C4-2B (cell line): ENCODE results near the gene CCDC92.

Experiments used
- H3K27ac ChIP-seq: fragments of 450-650 bp; 2 replicates; pipeline ENCODE4 v1.5.1; 2017
- ZFX ChIP-seq: fragments of 450-650 bp; IDR thresholded peaks from 2 replicates; pipeline ENCODE4 v1.6.1; 2017
- TF ChIP-seq, protein P1 (sequence below): fragments of 450-650 bp; conservative IDR thresholded peaks from 2 replicates; pipeline ENCODE4 v1.5.1; 2017; ENCODE audit warnings: mild to moderate bottlenecking

CCDC92 gene

DNA sequence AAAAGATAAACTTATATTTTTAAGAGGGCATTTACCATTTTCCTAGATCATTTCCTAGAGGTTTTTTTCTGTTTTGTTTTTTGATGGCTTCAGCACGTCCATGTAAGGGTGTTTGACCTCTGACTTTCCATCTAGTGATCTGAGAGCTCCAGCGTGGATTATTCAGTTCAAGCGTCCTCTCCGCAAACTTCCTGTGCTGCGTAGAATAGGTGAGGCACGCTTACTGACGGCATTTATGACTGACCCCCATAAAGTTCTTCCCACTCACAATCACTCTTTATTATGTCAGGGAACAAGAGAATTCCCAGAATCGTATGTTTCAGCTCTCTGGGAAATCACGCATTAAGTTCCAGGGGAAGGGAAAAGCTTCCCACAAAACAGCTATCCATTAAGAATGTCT is 16.4 kb downstream of the CCDC92 start:
- TF ChIP-seq, protein P1, sequence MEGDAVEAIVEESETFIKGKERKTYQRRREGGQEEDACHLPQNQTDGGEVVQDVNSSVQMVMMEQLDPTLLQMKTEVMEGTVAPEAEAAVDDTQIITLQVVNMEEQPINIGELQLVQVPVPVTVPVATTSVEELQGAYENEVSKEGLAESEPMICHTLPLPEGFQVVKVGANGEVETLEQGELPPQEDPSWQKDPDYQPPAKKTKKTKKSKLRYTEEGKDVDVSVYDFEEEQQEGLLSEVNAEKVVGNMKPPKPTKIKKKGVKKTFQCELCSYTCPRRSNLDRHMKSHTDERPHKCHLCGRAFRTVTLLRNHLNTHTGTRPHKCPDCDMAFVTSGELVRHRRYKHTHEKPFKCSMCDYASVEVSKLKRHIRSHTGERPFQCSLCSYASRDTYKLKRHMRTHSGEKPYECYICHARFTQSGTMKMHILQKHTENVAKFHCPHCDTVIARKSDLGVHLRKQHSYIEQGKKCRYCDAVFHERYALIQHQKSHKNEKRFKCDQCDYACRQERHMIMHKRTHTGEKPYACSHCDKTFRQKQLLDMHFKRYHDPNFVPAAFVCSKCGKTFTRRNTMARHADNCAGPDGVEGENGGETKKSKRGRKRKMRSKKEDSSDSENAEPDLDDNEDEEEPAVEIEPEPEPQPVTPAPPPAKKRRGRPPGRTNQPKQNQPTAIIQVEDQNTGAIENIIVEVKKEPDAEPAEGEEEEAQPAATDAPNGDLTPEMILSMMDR, result no peak
- no peak for TF ChIP-seq ZFX

DNA sequence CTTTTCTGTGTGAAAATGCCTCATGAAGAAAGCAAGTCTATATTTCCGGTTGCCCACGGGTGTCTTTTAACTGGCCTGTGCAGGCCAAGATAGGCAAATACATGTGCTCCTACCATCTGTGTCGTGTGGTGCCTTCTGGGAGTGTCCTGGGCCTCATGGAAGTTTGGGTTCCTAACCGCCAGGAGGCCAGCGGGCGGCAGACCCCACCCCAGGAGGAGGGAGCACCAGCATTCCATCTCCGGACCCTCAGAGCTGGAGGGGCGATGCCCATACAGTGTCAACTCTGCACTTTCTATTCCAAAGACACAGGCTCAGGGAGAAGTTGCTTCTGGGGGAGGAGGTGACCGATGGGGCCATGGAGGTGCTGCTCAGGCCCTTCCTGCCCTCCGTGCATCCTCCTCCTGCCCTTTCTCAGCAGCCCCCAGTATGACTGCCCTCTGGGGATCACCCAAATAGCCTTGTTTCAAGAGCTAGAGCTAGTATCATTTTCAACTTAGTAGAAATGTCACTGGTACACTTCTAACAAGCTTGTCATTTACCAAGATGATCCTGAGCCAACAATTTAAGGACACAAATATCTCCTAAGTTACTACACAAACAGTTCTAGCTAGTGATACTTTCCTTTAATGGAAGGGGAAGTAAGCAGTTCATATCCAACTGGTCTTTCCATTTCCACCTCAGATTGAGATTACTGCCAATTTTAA is 17.8 kb downstream of the CCDC92 start:
- TF ChIP-seq ZFX, result no peak
- TF ChIP-seq, protein P1, result no peak
- no peak overlapping the region for H3K27ac ChIP-seq

More for the DNA sequence above, 16.4 kb downstream of the CCDC92 start:
- H3K27ac ChIP-seq, result no peak overlapping the region

DNA sequence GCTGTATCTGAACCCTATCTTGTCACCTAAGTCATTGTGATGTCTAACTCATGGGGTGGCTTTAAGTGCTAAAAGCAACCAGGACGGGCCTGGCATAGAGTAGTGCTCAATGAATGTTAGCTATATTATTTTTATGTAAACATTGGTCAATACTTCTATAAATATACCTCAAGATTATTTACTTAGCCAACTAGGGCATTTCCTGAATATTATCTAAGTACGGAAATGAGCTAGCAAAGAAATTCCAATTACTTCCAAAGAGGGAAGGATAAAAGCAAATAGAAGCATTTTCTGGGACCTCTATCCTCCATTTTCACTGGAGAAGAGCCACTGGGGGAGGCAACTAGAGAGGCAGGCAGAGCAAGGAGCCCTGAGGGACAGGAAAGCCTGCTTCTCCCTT is 20.6 kb downstream of the CCDC92 start:
- H3K27ac ChIP-seq, result peak overlapping the region; percentile 53; the same call in 1 of the 2 replicates
- TF ChIP-seq ZFX, result no peak
- TF ChIP-seq, protein P1, result no peak

DNA sequence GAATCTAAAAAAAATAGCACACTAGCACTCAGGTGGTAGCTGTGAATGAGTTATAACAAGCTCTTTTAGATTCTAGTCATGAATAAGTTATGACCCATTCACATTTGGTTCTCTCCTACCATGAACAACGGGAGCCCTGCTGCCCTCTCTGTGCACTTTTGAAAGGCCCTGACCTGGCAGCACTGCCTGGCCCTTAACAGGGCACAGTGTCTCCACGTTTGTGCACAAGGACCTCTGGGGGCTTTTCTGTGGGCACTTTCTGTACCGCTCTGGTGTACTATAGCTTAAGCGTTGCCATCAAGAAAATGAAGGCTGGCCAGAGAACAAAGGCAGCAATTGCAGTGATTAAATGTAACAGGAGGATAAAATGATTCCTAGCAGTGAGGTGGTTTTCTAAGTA is 21.2 kb downstream of the CCDC92 start:
- TF ChIP-seq ZFX, result no peak
- TF ChIP-seq, protein P1, result no peak
- peak overlapping the region; percentile 53 for H3K27ac ChIP-seq

DNA sequence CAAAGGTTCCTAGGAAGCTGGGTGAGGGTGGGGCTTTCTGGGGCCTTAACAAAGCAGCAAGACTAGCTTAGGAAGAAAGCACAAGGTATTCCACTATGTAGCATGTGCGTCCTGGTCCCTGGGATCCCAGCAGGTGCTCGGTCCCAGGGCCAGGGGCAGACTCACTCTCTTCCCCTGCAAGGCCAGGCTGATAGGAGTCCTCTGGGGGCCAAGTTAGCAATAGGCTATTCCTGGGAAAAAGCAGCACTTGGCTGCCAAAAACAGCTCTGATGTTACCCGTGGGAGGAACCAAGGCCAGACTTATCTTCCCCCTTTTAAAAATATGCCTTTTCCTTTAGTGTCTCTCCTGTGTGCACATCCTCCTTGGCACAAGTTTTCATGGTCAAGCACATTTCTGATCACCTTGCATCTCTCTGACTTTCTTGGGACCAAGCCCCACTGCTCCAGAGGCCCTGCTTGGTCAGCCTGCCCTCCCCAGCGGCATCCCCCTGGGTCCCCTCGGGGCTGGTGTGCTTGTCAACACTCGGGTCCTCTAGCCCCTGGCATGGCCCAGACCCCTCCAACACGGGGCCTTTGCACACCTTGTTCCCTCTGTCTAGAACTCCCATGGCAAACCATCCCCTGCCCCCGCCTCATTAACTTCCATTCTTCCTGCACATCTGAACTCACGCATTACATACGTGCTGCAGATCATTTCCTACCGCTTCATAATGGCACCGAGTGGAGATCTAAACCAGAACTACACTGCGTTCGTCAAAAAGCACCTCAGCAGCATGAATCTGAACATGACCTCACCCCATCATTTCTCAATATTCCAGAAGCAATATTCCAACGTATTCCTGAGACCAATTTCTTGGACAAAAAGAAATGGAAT is 21.9 kb downstream of the CCDC92 start:
- no peak for TF ChIP-seq ZFX
- TF ChIP-seq, protein P1, result no peak
- peak overlapping the region; percentile 10; the same call in 1 of the 2 replicates for H3K27ac ChIP-seq

DNA sequence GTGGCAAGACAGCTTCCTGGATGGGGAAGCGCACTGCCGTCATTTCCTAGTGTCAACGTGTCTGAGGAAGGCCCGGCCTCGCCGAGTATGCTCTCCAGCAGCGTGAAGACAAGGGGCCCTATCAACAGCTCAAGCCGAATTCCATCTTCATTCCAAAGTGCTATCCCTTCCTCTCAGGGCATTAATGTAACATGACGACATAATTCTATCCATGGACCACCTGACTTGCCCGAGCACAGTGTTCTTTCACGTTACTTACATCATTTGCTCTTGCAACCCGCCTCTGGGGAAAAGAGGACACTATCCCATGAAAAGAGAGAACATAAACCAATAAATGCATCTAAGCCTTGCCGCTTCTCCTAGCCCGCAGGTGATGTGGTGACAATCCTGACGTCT is 22.9 kb downstream of the CCDC92 start:
- no peak overlapping the region for H3K27ac ChIP-seq
- no peak for TF ChIP-seq ZFX
- TF ChIP-seq, protein P1, result no peak
